GM12878 (cell line): Measurements from ENCODE around the gene GALNT11. TPM values are rescaled to one million over a fixed set of nuclear protein-coding genes. Genes with fewer than 3 reads are reported as not detected.

Experiments used
- ATAC-seq: fragments of 200-7000 bp; cut with Tn5 transposase; 3 replicates; pipeline ENCODE4 v1.9.1; 2020; ENCODE audit warnings: mild to moderate bottlenecking, moderate library complexity
- BruUV-seq: library from RNA; stranded (reverse); fragments of 400-500 nt; replicated peaks from 2 replicates; lab custom pipeline; 2021; lab: Mats Ljungman, UMichigan
- CTCF ChIA-PET: fragments of 300-600 bp; sonication (Branson Sonifier 250); formaldehyde crosslinking; extraction: SDS; loops from one replicate; lab custom pipeline; 2021; ENCODE audit warnings: inconsistent platforms; lab: Yijun Ruan, JAX
- POLR2A ChIA-PET: fragments of 350-600 bp; formaldehyde crosslinking; extraction: SDS; loops from one replicate; lab custom pipeline; 2021; ENCODE audit warnings: inconsistent platforms; lab: Charles Lee
- RAD21 ChIA-PET: fragments of 300-600 bp; sonication (Branson Sonifier 250); formaldehyde crosslinking; loops from one replicate; lab custom pipeline; 2023; ENCODE audit warnings: antibody characterized with exemption; ENCODE audit not compliant: unreplicated experiment; lab: Charles Lee
- SMC1A ChIA-PET: fragments of 300-600 bp; sonication (Branson Sonifier 250); formaldehyde crosslinking; loops from one replicate; lab custom pipeline; 2023; ENCODE audit not compliant: unreplicated experiment, uncharacterized antibody; lab: Charles Lee
- DNase-seq: peaks from one replicate; pipeline ENCODE4 v3.0.0-alpha.2; 2011; ENCODE audit warnings: low read depth, low spot score
- FAIRE-seq: peaks from 3 replicates; lab custom pipeline; 2011; peaks lifted over from hg19 to GRCh38; lab: Jason Lieb, UNC
- H2AFZ ChIP-seq: 2 replicates; pipeline ENCODE4 v1.6.0; 2011; ENCODE audit warnings: low read depth, low read length, control low read depth; ENCODE audit not compliant: control insufficient read depth
- H3K27ac ChIP-seq: 2 replicates; pipeline ENCODE4 v1.5.1; 2011; ENCODE audit warnings: control low read depth; ENCODE audit not compliant: control insufficient read depth, insufficient read depth
- H3K27me3 ChIP-seq, 2 experiments: replicated peaks in 1 of 2; 2 replicates each; pipeline versions ENCODE4 v1.6.0 to v1.6.1; 2011; ENCODE audit warnings: low read length in 1 of 2; ENCODE audit not compliant: control insufficient read depth in 2 of 2, insufficient read depth in 2 of 2
- H3K36me3 ChIP-seq, 2 experiments: 2 replicates each; pipeline ENCODE4 v1.5.1; 2011; ENCODE audit warnings: low read length in 1 of 2; ENCODE audit not compliant: control insufficient read depth in 2 of 2, insufficient read depth in 2 of 2
- H3K4me1 ChIP-seq: 2 replicates; pipeline ENCODE4 v1.6.1; 2011; ENCODE audit warnings: mild to moderate bottlenecking, low read length, moderate library complexity, mixed read lengths; ENCODE audit not compliant: control insufficient read depth, insufficient read depth
- H3K4me2 ChIP-seq: 2 replicates; pipeline ENCODE4 v1.6.0; 2011; ENCODE audit warnings: control low read depth; ENCODE audit not compliant: control insufficient read depth, insufficient read depth
- H3K4me3 ChIP-seq: fragments of 200-600 bp; sonication (generic); 2 replicates; pipeline ENCODE4 v1.5.1; 2016
- H3K79me2 ChIP-seq: 2 replicates; pipeline ENCODE4 v1.6.0; 2011; ENCODE audit warnings: low read length; ENCODE audit not compliant: control insufficient read depth, insufficient read depth
- H3K9ac ChIP-seq: 2 replicates; pipeline ENCODE4 v1.8.0; 2011; ENCODE audit warnings: low read length, control low read depth, mixed read lengths; ENCODE audit not compliant: control insufficient read depth, insufficient read depth
- H3K9me3 ChIP-seq: replicated peaks from 3 replicates; pipeline ENCODE4 v1.5.1; 2011; ENCODE audit warnings: mild to moderate bottlenecking, low read length; ENCODE audit not compliant: control insufficient read depth, insufficient read depth
- H4K20me1 ChIP-seq: 2 replicates; pipeline ENCODE4 v1.6.0; 2011; ENCODE audit not compliant: control insufficient read depth, insufficient read depth
- EZH2 ChIP-seq: IDR thresholded peaks from 2 replicates; pipeline ENCODE4 v1.6.1; 2012; ENCODE audit warnings: low read depth, mild to moderate bottlenecking, control low read depth, inconsistent platforms, low read length, borderline replicate concordance; ENCODE audit not compliant: control insufficient read depth
- IRF3 ChIP-seq: fragments of 450-650 bp; IDR thresholded peaks from 2 replicates; pipeline ENCODE4 v1.6.1; 2014; ENCODE audit warnings: mild to moderate bottlenecking
- MEF2A ChIP-seq: IDR thresholded peaks from 2 replicates; pipeline ENCODE4 v1.6.1; 2011; ENCODE audit warnings: low read depth, mild to moderate bottlenecking, low read length, moderate library complexity; ENCODE audit not compliant: insufficient read depth
- MTA2 ChIP-seq: fragments of 450-650 bp; IDR thresholded peaks from 2 replicates; pipeline ENCODE4 v1.6.1; 2016; ENCODE audit warnings: low read depth, mild to moderate bottlenecking, moderate library complexity
- MYC ChIP-seq: IDR thresholded peaks from 2 replicates; pipeline ENCODE4 v1.6.1; 2011; ENCODE audit warnings: mild to moderate bottlenecking, low read length, moderate library complexity, inconsistent platforms; ENCODE audit not compliant: insufficient read depth, insufficient replicate concordance, insufficient read length, severe bottlenecking
- POLR2AphosphoS2 ChIP-seq: IDR thresholded peaks from 2 replicates; pipeline ENCODE4 v1.6.1; 2011; ENCODE audit warnings: low read depth, mild to moderate bottlenecking, low read length, improper control_type of control experiment, moderate library complexity
- RB1 ChIP-seq: fragments of 450-650 bp; formaldehyde crosslinking; IDR thresholded peaks from 2 replicates; pipeline ENCODE4 v1.6.1; 2017; ENCODE audit warnings: mild to moderate bottlenecking, borderline replicate concordance
- REST ChIP-seq: IDR thresholded peaks from 2 replicates; pipeline ENCODE4 v1.6.1; 2012; ENCODE audit warnings: mild to moderate bottlenecking, low read depth, low read length
- ZNF217 ChIP-seq: fragments of 450-650 bp; IDR thresholded peaks from 2 replicates; pipeline ENCODE4 v1.6.1; 2017; ENCODE audit warnings: antibody characterized with exemption, mild to moderate bottlenecking
- ZNF592 ChIP-seq: fragments of 450-650 bp; IDR thresholded peaks from 2 replicates; pipeline ENCODE4 v1.6.1; 2017; ENCODE audit warnings: mild to moderate bottlenecking, moderate library complexity
- ZNF687 ChIP-seq: fragments of 450-650 bp; IDR thresholded peaks from 2 replicates; pipeline ENCODE4 v1.6.1; 2017; ENCODE audit warnings: mild to moderate bottlenecking, moderate library complexity
- WGBS: methylation state at CpG from one replicate; pipeline ENCODE4 v1.1.6; 2016; ENCODE audit warnings: low lambda C conversion rate; ENCODE audit not compliant: insufficient replicate concordance, insufficient coverage; ENCODE audit errors: missing lambda C conversion rate; 5-methylcytosine and 5-hydroxymethylcytosine counted together
- in situ Hi-C: fragments of 300-500 bp; cut with MboI; formaldehyde crosslinking; loops from 9 replicates; pipeline ENCODE4 v1.14.3; 2018; ENCODE audit warnings: mixed read lengths
- intact Hi-C: fragments of 100-400 bp; cut with micrococcal nuclease; formaldehyde crosslinking; loops from one replicate; pipeline ENCODE4 v1.14.2; 2022; ENCODE audit not compliant: unreplicated experiment
- polyA plus RNA-seq, 11 experiments: library from polyadenylated mRNA; depleted of rRNA in 4 of 11; unstranded in 6 of 11; stranded (reverse) in 5 of 11; fragments of >200 nt; fragmentation: Nextera tagmentation in 4 of 11; fragmentation: Illumina TruSeq in 1 of 11; extraction: Ambion mirVana in 4 of 11; extraction: Trizol in 1 of 11; gene quantifications; 1 replicate in 1 of 11; 2 replicates in 10 of 11; pipeline versions ENCODE4 v1.2.1 to v1.2.3, GENCODE V29; 2011 to 2016; ENCODE audit warnings: inconsistent platforms in 2 of 11, missing spikeins in 2 of 11, low read depth in 1 of 11
- total RNA-seq, 4 experiments: library from RNA; depleted of rRNA in 3 of 4; stranded (reverse); fragments of >200 nt in 3 of 4; fragmentation: Illumina TruSeq in 1 of 4; extraction: Trizol in 1 of 4; gene quantifications; 2 replicates each; pipeline versions ENCODE4 v1.2.1 to v1.2.3, GENCODE V29; 2013 to 2021

GALNT11 gene
- total and polyA plus RNA-seq, 10 of the 15 experiments (the other 5 are each of a cell fraction or from before 2014, with no cell fraction given): 2.0 to 9.5 (median 6.4) TPM

- Histone ChIP-seq H3K27me3 (no peaks in the 10 kb centered on the region), H3K9ac (no peak overlapping the region), H3K4me3 (no peak overlapping the region), H3K27ac (no peak overlapping the region), H3K9me3 (no peaks in the 10 kb centered on the region), H4K20me1 (no peaks in the 10 kb centered on the region), H3K36me3 (peaks cover 5 to 17% of the 10 kb centered on the region in 2 experiments; a peak in 3 of 4 replicates), H3K4me1 (no peaks in the 10 kb centered on the region), H2AFZ (no peak overlapping the region), H3K79me2 (no peaks in the 10 kb centered on the region), H3K4me2 (no peak overlapping the region)
- ATAC-seq: no peak
- 98% methylated on average over 20 of the region's 20 CpGs for WGBS
- in situ Hi-C loops (no loop called here), intact Hi-C loops (no loop called here)
- BruUV-seq: no TSS peak
- RAD21 ChIA-PET: no interaction called here
- CTCF ChIA-PET: no interaction called here
- no peak for DNase-seq
- no peak for FAIRE-seq
- SMC1A ChIA-PET: no interaction called here
- POLR2A ChIA-PET: no interaction called here
- no peak for TF ChIP-seq ZNF687
- no peak for TF ChIP-seq RB1
- no peak for TF ChIP-seq MTA2
- TF ChIP-seq POLR2AphosphoS2: no peak
- no peak for TF ChIP-seq MEF2A
- no peak for TF ChIP-seq MYC
- no peak for TF ChIP-seq REST
- no peak for TF ChIP-seq ZNF592
- TF ChIP-seq EZH2: no peak
- no peak for TF ChIP-seq IRF3
- no peak for TF ChIP-seq ZNF217
Observed at GRCh38 chr7:152128252-152128651, 102.8 kb downstream of the GALNT11 start.
